Amygdala (tissue), 56 donors: ENCODE results near the gene LPCAT1.
A peak's percentile ranks its signal among the peaks of the same experiment; 100 is the strongest.

Experiments
- DNase-seq, 56 donors: peaks; one replicate each; lab custom pipeline; 2025; lab: John Stamatoyannopoulos, UW

The LPCAT1 gene

DNA sequence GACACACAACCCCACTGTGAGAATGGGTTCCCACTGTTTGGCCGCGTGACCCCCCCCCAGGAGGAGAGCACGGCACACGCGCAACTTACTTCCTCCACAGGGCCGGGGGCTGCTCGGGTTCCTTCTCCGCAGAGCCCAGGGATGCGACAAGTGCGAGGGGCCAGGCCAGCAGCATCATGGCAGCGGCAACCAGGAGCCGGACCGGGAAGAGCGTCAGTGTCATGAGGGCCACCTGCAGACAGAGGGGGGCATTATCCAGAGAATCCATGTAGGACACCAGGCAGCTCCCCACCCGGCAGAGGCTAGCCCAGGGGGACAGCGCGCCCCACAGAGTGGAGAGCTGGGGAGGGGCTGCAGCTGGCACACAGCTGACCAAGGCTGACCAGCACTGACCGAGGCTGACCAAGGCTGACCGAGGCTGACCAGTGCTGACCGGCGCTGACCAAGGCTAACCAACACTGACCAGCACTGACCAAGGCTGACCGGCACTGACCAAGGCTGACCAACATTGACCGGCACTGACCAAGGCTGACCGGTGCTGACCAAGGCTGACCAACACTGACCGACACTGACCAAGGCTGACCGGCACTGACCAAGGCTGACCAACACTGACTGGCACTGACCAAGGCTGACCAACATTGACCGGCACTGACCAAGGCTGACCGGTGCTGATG, 22.3 kb downstream of the LPCAT1 start:
- no peak for DNase-seq

DNA sequence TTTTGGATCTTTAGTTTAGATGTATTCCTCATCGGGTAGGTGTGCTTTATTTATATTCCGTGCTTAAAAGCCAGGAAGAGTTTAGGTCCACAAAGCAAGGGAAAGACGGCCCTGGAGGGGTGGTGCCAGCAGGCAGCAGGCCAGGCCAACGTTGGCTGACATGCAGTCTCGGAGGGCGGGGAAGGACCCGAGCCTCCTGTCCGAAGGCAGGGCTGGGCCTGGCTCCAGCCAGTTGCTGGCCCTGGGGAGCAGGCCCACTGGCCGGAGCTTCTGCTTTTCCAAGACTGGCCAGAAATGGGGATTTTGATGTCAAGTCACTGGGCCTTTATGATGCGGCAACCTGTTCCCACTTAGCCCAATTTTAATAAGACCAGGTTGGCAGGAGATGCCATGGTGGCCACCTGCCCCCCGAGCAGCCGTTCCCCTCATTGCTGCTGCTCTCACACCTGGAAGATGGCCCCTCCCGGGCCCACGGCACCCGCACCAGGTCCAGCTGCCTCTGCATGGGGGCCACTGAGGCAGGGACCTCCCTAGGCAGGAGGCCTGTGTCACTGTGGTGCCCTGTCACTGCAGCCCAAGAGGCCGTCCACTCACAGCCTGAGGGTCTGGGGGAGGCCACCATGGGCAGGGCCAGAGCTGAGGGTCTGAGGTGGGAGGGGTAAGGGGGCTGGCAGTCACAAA, 23.2 kb downstream of the LPCAT1 start:
- DNase-seq, result peak in 30 of 56 donors; percentile 11 to 80 (median 42)

DNA sequence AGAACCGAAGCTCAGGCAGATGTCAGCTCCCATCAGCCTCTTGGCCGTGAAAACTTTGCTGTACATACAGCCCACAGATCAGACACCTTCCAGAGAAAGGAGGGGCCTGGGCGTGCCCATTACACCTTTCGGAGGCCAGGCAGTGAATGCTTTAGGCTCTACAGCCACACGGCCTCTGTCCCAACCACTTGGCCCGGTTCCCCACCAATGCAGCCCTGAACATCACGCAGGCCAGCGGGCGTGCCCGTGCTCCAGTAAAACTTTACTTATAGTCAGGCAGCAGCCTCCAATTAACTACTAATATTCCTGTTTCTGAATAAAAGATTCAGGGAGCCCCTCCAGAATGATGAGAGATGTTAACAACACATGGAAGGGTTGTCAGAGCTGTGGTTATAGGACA, 23.9 kb downstream of the LPCAT1 start:
- no peak for DNase-seq

DNA sequence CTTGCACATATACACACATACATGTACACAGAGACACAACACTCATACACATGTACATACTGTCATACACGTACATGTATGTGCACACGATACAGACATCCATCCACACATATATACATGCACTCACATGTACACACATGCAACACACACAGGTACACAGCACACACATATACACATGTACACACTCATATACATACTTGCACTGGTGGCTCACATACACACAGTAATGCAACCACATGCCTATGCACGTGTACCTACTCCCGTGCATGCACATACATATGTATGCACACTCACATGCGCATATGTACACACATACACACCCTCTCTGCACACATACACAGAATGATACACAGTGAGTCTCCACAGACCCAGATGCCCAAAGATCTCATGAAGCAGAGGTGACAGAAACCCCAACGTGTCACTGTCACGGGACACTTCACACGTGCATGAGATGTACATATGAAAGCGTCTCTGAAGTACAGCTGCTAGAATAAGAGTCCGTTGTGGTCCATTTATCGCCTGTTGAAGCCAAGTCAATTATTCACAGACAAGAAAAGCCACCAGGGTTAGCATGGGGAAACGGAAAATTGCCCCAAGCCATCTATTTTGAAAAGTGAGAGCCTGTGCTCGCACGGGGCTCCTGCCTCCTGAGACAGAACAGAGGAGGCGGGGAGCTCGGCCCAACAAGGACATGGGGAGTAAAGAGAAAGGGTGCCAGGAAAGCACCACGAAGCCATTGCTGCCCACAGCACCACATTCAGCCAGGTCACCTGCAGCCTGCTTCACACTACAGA, 24.9 kb downstream of the LPCAT1 start:
- no peak for DNase-seq

DNA sequence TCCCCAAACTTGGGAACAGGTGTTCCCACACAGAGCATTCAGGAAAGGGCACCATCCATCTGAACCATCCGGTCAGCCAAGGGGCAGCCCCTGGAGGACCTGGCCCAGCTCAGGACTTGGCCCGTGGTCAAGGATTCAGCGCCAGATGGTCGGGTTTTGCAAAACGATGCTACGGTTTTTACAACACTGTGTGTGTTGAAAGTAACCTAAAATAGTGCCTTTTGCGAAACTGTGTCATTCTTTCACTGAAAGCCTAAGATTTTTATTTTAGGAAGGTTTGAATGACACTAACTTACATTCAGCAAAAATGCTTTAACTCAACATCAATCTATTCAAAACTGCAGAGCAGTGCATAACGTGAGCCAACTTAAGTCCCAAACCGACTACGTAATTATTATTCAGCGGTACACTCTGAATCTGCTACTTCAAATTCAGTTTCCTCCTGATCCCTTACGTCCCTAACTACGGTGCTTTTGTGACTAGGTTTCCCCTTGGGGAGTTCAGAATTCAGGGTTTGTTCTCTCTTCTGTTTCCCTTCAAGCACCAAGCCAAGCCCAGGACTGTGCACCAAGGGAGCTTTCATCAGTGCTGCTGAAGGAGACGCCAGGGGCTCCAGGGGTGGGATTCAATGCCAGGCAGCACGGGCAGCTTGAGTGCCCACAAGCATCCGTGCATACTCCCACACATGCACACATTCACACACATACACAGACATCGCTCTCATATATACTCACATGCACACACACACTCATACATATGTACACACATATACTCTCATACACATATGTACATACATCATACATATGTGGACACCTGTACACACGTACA, 25.8 kb downstream of the LPCAT1 start:
- DNase-seq, result peak in 12 of 56 donors; percentile 8 to 63 (median 28)

DNA sequence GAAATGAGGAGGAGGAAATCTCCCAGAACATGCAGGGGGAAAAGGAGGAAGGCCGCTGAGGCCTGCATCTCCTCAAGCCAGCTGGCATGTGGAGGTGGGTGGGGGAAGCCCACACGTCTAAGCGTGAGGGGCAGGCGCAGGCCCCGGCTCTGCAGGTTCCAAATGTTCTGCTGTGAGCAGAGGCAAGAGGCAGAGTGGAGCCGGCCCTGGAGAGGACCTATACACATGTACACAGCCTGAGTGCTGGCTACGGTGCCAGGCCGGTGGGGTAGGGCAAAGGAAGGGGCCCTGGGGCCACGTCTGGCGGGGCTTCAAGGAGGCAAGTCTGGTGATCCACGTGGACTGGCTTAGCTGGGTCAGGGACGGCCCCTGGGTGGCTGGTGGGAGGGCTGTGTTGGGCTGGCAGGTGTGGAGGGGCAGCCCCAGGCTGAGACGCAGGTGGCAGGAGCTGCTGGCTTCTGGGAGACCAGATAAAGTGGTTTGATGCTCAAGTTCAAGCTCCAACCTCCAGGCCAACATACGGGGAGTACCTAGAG, 26.4 kb downstream of the LPCAT1 start:
- DNase-seq, result peak in 7 of 56 donors; percentile 14 to 42 (median 28)

DNA sequence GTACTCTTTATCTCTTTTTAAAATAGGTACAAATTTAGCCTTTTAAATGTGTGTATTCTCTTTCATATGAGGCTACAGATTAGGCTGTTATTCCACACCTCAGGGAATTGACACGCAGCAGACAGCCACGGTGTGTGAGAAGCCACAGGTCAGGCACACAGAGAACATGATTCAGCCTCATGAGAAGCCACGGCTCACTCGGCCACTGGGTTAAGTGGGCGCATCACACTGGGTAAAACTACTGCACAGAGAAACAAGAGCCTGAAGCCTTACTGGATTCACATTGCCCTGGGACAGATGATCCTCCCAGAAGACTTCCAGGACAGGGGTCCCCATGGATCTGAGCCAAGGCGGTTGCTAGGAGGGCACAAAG, 28.2 kb downstream of the LPCAT1 start:
- no peak for DNase-seq

DNA sequence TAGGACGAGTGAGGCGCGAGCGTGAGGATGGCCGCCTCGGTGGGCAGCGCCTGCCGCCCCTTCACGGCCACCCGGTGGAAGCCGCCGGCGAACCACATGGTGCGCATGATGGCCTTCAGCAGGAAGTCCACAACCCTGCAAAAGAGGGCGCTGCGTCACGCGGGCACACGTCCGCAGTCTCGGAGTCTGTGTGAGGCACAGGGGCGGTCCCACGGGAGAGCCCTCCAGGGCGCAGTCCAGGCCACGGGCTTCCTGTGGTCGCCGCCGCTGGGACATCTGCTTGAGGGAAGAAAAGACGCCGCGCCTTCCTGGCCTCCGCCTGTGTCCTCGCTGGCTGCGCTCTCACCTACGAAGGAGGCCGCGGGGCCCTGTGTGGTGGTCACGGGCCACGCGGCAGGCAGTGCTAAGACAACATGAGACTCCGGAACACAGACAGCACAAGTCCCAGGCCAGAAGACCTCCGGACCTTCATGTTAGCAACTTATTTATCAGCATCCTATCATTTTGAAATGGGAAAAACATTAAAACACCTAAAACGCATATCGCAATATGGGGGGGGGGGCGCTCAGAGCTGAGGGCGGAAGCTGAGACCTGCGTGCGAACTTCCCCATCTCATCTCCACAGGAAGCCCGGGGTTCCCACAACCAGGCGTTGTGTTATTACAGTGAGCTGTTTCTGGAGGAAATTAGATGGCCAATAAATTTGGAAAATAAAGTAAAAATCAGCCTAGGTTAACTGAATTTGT, 28.8 kb downstream of the LPCAT1 start:
- peak in 2 of 56 donors; percentile 29 to 36 for DNase-seq

DNA sequence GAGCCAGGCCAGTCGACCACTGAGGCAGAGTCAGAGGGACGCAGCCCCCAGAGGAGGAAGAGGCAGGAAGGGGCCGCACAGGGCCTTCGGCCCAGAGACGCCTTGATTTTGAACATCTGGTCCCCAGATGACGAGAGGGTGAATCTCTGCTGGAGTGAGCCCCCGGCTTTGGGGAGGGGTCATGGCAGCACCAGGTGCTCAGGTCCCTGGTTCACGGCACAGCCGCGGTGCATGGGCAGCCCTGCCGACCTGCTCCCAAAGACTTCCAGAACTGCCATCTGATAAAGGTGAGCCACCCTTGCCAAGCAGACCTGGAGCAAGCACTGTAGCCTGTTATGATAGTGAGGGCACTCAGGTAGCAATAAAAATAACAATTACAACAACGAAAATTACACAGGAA, 29.8 kb downstream of the LPCAT1 start:
- no peak for DNase-seq

DNA sequence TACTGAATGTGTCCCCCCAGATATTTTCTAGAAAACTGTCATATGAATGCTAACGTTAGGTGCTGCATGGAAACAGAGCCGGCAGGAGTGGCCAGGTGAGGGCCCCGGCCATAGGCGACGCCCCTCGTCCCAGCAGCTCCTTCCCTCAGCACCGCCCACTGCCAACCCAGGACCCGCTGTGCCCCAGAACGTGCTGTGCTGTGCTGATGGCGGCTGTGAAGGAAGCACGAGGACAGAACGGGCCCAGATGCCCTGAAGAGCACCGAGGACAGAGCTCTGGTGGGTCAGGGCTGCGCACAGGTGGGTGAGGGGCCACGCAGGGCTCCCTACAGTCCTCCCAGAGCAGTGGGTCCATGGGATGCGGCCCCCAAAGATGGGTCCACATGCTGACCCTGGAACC, 30.3 kb downstream of the LPCAT1 start:
- no peak for DNase-seq

DNA sequence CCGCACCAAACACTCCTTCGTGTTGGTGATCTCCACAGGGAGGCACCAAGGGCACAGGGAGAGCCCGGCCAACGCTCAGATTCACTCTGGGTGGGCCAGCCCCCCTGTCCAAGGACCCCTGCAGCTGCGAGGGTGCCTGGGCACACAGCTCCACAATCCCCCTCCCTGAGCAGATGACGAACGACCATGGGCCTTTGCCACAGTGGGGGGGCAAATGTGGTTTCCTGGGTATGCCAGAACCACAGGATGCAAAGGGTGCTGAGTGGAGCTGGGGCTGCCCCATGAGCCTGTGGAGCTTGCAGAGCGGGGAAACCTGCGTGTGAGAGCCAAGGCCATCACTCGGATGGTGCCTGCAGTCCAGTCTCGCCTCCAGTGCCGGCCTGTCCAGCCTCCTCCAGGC, 31.0 kb downstream of the LPCAT1 start:
- DNase-seq, result no peak

DNA sequence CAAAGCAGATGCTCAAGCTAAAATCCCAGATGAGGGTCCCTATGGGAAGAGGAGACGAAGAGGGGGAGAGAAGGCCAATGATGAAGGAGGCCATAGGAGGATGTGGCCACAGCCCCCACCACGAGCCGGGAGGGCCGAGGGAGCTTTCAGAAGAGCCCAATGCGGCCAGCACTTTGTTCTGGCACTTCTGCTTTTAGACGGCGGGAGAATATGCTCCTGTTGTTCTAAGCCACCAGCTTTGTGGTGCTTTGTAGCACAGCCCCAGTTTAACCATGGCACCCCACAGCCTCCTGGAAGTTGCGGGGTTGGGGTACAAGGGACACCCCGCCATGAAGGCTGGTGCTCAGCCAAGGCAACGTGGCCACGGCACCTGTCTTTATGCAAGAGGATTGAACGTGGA, 33.4 kb downstream of the LPCAT1 start:
- peak in 1 of 56 donors; percentile 12 for DNase-seq

DNA sequence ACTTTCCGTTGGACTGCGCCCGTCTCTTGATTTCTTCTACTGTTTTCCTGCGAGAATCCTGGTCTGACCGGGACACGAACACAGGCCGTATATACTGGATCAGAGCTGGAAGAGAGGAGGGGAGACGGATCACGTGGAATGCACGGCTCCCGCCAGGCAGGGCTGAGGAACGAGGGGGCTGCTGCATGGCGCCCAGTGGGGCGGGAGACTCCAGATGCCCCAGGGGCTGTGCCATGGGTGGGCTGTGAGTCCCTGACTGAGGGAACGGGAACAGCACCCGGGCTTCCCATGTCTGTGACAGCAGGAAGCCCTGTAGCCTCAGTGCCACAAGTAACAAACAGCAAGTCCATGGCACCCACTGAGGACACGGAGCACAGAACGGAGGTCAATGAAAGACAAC, 34.0 kb downstream of the LPCAT1 start:
- no peak for DNase-seq

DNA sequence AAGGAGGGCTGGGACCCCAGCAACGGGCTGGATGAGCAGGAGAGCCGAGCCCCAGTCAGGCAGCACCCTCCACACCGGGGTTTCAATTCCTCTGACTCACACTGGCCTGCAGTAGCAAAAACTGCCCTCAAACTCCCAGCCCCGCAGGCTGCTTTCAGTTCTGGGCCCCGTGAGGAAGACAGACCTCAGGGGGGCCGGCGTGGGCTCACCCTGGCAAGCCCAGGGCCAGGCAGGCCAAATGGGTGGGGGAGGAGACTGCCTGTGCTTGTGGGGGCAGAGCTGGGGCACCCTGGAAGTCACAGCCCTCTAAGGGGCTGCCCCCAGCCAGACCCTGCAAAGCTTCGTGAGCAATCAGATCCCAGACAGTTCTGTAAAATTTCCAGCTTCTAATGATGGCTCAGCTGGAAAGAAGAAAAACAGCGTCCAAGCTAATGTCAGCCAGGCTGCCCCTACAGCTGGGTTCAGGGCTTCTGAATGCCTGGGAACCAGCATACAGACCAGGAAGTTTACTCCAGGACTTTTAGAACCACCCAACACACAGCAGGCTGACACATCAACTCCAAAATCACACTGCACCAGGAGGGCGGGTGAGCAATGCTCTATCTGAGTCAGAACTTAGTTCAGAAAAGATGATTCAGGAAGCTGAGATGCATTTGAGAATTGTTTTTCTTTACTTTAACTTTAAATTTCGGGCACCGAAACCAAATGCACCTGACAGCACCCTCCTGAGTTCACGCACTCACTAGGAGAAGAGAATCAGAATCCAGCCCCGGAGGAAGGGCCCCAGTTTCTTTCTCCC, 34.7 kb downstream of the LPCAT1 start:
- no peak for DNase-seq

DNA sequence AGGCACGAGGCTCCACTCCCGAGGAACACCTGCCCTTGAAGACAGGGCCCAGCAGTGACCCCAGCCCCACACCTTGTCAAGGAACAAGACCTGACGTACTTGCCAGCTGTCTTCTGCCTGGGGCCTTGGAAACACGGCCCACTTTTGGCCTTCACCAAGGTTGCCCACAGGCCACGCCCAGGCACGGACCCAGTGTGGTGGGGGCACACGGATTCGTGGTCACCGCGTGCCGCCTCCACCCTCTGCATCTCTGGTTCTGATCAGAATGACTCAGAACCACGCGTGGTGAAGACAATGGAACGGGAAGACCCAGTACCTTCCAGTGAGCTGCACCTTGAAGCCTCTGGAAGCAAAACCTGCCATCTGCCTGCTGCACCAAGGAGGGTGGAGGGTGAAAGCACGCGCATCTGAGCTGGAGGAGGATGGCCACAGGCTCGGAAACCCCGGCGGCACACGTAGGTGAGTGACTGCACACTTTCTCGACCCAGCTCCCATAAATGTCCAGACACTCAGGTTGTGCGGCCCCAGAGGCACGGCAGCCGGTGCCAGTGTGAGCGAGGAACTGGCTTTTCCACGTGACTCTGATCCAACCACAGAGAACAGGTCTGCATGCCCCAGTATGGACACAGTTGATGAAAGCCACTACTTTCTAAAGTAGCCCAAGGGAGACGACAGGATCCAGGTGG, 36.5 kb downstream of the LPCAT1 start:
- no peak for DNase-seq

DNA sequence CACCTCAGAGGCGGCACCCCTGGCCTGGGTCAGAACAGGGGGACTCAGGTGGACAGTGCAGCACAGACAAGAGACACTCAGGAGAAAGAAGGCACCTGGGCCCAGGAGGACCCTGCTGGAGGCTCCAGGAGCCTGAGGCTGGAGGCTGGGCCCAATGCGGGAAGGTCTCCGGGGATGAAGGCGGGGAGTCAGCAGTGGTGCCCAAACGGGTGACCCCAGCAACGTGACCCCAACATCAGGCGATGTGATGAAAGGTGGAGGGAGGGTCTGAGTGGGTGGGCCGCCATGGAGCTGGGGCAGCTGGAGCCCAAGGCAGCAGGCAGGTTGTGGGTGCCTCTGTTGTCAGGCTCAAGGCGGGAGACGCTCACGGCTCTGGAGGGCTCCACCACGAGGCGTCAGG, 37.5 kb downstream of the LPCAT1 start:
- DNase-seq, result no peak

DNA sequence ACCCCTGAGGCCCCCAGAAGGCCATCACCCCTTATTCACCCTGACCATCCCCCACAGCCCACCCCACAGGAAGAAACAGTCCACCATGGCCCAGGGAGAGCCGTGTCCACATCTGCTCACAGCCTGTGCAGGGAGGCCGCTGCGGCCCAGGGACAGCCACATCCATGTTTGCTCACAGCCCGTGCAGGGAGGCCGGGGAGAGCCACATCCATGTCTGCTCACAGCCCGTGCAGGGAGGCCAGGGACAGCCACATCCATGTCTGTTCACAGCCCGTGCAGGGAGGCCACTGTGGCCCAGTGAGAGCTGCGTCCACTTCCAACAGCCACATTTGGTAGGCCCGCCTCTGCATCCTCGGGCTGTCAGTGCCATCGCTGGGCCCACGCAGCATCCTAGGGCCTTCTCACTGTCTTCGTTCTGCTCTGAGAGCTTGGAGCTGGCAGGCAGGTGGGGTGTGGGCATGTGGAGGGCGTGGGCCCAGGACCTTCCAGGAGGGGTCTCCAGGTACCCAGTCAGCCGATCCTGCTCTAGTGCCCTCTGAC, 38.1 kb downstream of the LPCAT1 start:
- DNase-seq, result no peak
